T-helper 22 cell (primary cell): Measurements from ENCODE around the gene LRRC23.
"Not testable (repeated sequence)": the region's sequence is repeated elsewhere in the genome, so short reads cannot be mapped to it uniquely, and the experiment has no call there.

Experiments used
- DNase-seq: peaks from one replicate; pipeline ENCODE4 v3.0.0-alpha.2; 2020; ENCODE audit warnings: low read depth

The LRRC23 gene, protein sequence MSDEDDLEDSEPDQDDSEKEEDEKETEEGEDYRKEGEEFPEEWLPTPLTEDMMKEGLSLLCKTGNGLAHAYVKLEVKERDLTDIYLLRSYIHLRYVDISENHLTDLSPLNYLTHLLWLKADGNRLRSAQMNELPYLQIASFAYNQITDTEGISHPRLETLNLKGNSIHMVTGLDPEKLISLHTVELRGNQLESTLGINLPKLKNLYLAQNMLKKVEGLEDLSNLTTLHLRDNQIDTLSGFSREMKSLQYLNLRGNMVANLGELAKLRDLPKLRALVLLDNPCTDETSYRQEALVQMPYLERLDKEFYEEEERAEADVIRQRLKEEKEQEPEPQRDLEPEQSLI

DNA sequence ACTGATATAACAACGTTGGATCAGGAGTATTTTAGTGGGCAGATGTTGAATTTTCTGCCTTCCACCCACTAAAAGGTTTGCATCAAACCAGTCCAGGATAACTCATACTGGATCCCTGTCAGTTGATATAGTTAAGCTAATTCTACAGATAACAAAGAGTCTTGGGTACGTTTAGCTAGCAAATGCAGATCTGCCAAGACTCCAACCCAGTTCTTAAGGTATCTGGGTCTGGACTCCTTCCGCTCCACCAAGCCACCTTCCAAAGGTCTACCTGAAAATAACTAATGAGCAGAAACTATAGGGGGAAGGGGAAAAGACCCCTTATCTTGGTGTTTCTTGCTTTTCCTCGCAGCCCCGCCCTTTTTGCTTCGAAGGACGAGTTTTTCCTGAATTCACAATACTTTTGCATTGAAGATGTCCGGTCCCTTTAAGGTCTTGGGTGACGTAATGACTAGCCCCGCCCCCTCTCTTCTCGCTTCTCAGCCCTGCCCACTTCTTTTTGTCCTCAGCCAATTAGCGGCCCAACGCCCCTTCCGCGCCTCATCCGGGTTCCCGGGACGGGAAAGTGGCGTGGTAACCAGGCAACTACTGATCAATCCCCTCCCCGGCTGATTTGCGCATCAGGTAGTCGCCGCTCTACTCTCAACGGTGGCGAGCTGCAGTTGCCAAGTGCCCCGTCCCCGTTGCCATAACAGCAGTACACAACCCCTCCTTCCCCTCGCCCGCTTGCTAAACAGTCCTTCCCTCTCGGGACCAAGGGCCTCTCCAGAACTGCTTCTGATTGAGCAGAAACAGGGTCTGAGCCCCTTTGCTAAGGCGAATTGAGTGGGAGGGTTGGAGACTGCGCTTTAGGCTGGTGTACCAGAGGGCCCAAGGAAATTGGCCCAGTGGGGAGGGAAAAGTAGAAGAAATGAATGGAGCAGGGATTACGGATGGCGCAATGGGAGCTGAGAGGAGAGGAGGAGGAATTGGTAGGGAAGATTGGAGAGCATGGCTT lies at the start of gene LRRC23:
Gene LRRC23, plus strand, starts transcription at position 543 of the 997 bp plus-strand sequence. CDS start 812 bp downstream, outside the sequence.
- DNase-seq = peak; percentile 98

- DNase-seq = no peak
Observed at GRCh38 chr12:6855322-6855721, 49.3 kb upstream of the LRRC23 start.

DNA sequence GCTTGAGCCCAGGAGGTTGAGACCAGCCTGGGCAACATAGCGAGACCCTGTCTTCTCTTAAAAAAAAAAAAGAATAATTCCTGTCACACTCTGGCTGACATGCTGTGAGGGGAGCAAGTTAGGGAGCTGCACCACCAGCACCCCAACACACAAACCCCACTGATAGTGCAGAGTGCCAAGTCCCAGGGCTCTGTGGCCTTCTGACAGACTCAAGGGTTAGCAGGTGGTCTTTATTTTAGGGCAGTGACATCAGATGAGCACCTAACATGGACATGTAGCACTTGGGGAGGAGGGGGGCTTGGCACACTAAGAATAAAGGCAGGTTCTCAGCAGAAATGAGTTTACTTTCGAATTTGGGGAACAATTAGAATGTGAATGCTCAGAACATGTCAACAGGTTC lies 45.8 kb upstream of the LRRC23 start:
- DNase-seq = no peak

GRCh38 chr12:6860116-6860515 lies 44.5 kb upstream of the LRRC23 start:
- DNase-seq = no peak

GRCh38 chr12:6860942-6861341 lies 43.7 kb upstream of the LRRC23 start:
- no peak for DNase-seq

DNA sequence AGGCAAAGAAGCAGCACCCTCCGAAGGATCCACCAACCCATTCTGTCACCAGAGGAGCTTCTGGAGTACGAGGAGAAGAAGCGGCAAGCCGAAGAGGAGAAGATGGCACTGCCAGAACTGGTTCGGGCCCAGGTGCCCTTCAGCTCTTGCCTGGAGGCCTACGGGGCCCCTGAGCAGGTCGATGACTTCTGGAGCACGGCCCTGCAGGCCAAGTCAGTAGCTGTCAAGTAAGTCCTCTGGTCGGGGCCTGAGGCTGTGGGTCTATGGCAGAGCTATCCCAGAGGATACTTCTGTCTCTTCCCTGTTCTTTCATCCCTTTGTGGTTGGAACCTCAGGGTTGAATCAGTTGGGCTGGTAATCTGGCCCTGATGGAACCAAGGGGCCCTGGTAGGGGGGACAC lies 43.2 kb upstream of the LRRC23 start:
- DNase-seq = no peak

GRCh38 chr12:6863033-6863432 lies 41.6 kb upstream of the LRRC23 start:
- no peak for DNase-seq

GRCh38 chr12:6863586-6864321 lies 40.9 kb upstream of the LRRC23 start:
- no peak for DNase-seq

DNA sequence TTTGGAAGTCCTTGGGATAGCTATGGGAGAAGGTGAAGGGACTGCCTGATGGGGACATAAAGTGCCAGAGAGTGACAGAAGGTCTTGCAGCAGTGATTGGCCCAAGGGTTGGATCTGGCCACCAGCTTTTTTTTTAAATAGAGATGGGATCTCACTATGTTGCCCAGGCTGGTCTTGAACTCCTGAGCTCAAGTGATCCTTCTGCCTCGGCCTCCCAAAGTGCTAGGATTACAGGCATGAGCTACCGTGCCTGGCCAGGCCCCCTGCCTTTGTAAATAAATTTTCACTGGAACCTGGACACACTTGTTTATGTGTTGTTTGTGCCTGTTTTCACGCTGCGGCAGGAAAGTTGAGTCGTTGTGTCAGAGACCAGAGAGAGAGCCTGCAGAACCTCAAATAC lies 39.3 kb upstream of the LRRC23 start:
- DNase-seq = not testable (repeated sequence)

DNA sequence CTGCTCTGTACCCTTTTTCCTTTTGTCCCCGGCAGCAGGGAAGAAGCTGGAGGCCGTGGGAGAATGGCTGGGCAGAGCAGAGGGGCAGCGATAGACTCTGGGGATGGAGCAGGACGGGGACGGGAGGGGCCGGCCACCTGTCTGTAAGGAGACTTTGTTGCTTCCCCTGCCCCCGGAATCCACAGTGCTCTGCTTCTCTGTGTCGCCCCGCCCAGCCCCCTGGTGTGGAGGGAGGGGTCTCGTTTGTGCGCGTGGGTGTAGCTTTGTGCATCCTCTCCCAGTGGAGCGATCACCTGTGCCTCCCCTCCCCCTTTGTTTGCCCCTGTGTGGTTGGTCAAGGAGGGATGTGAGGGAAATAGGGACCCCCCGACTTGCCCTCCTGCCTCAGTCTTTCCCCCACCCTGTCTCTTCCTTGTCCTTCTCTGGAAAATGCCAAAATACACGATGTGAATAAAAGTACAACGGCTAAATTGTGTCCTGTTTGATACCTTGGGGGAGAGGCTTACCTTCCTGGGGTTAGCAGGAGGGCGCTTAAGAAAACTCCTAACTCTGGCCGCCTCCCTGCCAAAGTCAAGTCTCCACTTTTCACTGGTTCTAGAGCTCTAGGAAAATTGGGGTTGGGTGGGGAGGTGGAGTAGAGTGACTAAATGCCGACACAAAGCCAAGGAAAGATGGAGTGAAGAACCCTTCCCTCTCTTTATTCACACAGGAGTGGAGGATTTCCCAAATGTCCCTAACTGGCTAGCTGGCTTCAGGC lies 38.3 kb upstream of the LRRC23 start:
- DNase-seq = no peak

GRCh38 chr12:6866920-6867412 lies 37.7 kb upstream of the LRRC23 start:
- no peak for DNase-seq

DNA sequence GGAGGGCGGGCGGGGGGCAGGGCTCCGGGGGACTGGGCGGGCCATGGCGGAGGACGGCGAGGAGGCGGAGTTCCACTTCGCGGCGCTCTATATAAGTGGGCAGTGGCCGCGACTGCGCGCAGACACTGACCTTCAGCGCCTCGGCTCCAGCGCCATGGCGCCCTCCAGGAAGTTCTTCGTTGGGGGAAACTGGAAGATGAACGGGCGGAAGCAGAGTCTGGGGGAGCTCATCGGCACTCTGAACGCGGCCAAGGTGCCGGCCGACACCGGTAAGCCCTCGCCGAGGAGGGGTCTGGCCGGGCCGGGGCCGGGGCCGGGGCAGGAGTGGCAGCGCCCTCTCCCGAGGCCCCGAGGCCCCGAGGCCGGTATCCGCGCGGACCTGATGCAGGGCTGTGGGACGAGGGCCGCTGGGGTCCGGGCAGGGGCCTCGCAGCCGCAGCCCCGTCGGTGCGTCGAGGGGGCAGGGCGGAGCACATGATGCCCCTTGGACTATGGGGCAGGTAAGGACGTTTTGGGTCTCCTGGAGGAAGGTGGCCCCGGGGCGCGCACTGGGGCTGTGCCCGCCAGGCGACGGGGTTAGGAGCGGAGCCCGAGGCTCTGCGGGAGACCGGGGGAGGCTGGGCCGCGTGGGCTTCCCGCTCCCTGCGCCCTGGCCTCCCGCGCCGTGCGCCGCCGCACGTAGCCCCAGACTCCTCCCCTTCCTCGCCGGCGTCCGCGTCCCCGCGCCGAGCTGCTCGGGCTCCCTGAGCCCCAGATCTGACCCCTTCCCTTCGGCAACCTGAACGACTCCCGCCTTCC lies 37.0 kb upstream of the LRRC23 start, which contains the start of gene TPI1:
Gene TPI1, plus strand, starts transcription at position 119 of the 798 bp plus-strand sequence. Its CDS starts 36 bp downstream, at position 155.
- DNase-seq = peak; percentile 69

DNA sequence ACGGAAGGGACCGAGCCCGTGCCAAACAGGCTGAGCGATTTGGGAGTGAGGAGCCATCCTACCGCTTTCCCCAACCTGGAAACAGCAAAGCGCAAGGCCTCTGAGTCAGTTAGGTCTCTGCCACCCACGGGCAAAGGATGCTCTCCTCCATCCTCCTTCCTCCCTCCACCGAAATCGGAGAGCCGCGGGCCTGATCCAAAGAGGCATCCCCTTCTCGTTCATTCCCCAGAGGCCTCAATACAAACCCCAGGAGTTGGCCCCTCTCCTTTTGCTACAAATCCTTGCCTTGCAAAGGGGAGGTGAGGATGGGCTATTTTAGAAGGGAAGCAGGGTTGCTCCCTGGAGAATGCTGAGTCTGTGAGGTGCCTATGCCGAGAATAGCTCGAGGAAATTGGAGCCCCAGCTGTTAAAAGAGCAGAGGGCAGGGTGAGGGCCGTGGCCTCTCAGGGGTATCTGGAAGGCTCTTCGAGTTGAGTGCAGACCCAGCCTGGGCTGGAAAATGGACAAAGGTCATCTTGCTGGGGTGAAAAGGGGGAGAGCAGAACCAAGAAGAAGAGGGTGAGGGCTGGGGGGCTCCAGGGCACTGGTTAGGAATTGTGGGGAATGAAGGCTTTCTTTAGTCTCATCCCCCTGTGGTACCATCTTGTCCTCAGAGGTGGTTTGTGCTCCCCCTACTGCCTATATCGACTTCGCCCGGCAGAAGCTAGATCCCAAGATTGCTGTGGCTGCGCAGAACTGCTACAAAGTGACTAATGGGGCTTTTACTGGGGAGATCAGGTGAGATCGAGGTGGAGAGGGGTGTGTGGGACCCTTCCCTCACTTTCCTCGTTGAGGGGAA lies 36.2 kb upstream of the LRRC23 start:
- no peak for DNase-seq

DNA sequence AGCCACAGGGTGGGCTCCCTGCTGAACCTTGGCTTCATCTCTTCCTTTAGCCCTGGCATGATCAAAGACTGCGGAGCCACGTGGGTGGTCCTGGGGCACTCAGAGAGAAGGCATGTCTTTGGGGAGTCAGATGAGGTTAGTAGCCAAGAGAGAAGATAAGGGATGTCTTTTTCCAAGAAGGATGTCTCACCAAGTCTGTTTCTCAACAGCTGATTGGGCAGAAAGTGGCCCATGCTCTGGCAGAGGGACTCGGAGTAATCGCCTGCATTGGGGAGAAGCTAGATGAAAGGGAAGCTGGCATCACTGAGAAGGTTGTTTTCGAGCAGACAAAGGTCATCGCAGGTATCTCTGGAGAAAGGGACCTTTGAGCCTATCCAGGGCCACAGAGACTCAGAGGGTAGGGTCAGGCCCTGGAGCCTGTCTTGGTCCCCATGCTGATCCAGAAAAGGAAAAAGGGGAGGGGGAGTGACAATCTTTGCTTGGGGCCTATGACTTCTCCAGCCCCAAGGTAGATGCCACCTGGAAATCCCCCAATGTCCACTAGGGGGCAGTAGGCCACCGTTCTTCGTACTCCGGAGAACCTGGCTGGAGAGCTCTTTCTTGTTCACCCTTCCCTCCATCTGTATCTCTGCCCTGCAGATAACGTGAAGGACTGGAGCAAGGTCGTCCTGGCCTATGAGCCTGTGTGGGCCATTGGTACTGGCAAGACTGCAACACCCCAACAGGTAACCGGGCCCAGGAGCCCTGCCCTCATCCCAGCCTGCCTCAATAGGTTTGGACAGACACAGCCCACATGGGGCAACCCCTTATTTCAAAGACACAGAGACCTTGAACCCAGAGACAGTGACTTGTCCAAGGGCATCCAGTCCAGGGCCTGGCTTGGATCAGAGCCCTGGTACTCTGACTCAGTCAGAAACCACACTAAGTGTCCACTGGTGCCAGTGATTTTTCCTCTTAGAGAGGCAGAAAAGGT lies 35.3 kb upstream of the LRRC23 start:
- DNase-seq = peak; percentile 60

DNA sequence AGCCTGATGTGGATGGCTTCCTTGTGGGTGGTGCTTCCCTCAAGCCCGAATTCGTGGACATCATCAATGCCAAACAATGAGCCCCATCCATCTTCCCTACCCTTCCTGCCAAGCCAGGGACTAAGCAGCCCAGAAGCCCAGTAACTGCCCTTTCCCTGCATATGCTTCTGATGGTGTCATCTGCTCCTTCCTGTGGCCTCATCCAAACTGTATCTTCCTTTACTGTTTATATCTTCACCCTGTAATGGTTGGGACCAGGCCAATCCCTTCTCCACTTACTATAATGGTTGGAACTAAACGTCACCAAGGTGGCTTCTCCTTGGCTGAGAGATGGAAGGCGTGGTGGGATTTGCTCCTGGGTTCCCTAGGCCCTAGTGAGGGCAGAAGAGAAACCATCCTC lies 34.3 kb upstream of the LRRC23 start:
- DNase-seq = not testable (repeated sequence)

- no peak for DNase-seq
Observed at GRCh38 chr12:6871052-6871957, 33.3 kb upstream of the LRRC23 start.
